GM18951 (cell line): ENCODE results near the gene PDIA2.

Experiments
- POLR2A ChIP-seq: IDR thresholded peaks from 4 replicates; pipeline ENCODE4 v1.6.1; 2011; ENCODE audit warnings: mild to moderate bottlenecking; ENCODE audit not compliant: insufficient read length, insufficient read depth; ENCODE audit errors: extremely low read depth
- in situ Hi-C: fragments of 300-500 bp; cut with MboI; formaldehyde crosslinking; loops from one replicate; pipeline ENCODE4 v1.12.0; 2022; ENCODE audit warnings: low sequenced_read_pairs, mixed read lengths, inconsistent platforms; ENCODE audit not compliant: unreplicated experiment

Gene PDIA2

DNA sequence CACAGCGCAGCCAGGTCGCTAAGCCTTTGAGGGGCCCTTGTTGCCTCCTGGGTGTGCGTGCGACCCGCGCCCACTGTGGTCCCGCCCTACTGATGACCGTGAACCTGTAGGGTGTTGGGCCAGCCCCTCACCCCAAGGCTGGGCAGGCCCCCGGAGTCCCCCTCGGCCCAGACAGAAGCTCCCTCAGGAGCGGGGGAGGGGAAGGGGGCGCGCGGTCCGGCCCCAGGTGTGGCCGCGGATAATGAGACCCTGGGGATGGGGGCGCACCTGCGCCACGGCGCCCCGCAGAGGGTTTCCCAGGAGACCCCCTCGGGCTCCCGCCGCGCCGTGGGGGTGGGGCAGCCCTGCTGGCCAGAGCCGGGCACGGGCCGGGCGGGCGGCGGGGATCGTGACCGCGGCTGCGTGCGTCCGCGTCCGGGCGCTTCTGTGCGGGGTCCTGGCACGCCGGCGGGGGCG lies 2.9 kb upstream of the PDIA2 start:
- in situ Hi-C loops, result no loop called here
- no peak for TF ChIP-seq POLR2A

DNA sequence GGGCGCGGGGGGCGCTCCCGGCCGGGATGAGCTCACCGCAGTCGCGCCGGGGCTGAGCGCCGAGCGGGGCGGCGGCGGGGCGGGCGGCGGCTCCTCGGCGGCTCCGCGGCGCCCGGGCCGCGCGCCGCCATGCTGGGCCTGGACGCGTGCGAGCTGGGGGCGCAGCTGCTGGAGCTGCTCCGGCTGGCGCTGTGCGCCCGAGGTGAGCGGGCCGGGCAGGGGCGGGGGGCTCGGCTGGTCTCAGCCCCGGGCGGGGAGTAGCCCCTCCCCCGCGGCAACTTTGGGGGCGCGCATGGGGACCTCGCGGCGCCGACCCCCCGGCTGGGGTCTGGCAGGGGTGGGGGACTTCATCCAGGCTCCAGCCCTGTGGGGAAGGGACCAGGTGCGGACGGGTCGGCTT lies 2.4 kb upstream of the PDIA2 start, which contains the start of gene ARHGDIG:
Gene ARHGDIG, plus strand, starts transcription at position 40 of the 400 bp plus-strand sequence. Its CDS starts 90 bp downstream, at position 130.
- no peak for TF ChIP-seq POLR2A
- in situ Hi-C loops, result no loop called here

DNA sequence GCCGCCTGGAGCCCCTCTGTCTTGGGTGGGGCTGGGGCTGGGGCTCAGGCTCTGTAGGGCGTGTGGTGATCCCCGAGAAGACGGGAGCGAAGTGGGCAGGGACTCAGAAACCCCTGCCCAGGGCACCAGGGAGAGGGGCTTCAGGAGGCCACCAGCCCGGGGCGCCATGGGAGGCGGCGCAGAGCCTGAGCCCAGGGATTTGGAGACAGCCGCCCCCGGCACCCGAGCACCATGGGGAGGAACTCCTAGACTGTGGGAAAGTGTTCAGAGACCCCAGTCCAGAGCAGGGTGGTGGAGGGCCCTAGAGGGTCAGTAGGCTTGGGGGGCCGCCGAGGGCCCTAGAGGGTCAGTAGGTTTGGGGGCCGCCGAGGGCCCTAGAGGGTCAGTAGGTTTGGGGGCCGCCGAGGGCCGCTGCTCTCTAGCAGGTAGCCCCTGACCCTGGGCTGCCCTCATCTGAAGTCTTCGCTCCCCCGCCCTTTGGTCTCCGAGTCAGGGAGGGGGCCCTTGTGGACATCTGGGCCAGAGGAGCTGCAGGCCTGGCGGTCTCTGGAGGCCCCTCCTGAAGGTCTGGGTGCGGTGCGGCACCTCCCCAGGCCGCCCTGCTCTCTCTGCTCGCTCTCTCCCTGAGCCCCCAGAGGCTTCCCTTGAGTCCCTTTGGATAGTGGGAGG lies 1.8 kb upstream of the PDIA2 start:
- no peak for TF ChIP-seq POLR2A
- in situ Hi-C loops, result no loop called here

DNA sequence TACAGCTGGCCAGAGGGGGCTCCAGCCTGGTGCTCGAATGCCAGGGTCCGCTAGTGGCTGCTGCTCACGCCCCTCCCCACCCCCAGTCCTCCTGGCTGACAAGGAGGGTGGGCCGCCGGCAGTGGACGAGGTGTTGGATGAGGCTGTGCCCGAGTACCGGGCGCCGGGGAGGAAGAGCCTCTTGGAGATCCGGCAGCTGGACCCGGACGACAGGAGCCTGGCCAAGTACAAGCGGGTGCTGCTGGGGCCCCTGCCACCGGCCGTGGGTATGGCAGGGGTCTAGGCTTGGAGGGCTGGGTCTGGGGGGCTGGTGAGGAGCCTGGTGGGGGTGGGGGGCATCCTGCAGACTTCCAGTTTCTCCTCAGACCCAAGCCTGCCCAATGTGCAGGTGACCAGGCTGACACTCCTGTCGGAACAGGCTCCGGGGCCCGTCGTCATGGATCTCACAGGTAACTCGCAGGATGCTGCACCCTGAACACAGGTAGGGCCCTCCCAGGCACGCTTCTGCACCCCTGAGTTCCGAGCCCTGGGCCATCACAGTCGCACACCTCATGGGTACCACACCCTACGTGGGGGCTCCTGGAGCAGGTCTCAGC lies 1.2 kb upstream of the PDIA2 start:
- in situ Hi-C loops, result no loop called here
- TF ChIP-seq POLR2A, result no peak

DNA sequence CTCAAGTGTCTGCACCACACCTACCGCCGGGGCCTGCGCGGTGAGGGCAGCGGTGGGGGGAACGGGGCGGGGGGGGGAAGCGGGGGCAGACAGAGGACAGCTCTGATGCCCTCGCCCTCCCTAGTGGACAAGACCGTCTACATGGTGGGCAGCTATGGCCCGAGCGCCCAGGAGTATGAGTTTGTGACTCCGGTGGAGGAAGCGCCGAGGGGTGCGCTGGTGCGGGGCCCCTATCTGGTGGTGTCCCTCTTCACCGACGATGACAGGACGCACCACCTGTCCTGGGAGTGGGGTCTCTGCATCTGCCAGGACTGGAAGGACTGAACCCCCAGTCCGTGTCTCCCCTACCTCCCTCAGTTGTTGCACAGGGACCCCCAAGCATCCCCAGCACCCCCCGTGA lies 473 bp upstream of the PDIA2 start:
- TF ChIP-seq POLR2A, result no peak
- in situ Hi-C loops, result no loop called here

DNA sequence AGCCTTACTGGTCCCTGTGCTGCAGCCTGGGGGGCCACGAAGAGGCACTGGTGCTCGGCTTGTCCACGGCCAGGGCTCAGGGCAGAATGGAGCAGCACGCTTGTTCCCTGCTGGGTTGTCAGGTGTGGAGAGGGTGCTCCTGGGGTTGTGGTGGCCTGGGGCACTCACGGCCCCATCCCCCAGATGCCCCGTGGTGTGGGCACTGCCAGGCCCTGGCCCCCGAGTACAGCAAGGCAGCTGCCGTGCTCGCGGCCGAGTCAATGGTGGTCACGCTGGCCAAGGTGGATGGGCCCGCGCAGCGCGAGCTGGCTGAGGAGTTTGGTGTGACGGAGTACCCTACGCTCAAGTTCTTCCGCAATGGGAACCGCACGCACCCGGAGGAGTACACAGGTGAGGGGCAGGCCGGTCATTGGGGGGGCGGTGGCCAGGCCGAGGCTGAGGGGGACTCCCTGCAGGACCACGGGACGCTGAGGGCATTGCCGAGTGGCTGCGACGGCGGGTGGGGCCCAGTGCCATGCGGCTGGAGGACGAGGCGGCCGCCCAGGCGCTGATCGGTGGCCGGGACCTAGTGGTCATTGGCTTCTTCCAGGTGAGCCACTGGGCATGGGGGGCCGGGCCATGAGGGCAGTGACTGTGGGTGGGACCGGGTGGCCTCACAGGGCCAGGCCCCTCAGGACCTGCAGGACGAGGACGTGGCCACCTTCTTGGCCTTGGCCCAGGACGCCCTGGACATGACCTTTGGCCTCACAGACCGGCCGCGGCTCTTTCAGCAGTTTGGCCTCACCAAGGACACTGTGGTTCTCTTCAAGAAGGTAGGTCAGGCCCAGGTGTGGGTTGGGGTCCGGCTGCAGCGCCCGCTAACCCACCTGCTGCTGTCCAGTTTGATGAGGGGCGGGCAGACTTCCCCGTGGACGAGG lies 1.5 kb downstream of the PDIA2 start:
- in situ Hi-C loops, result no loop called here
- TF ChIP-seq POLR2A, result no peak

DNA sequence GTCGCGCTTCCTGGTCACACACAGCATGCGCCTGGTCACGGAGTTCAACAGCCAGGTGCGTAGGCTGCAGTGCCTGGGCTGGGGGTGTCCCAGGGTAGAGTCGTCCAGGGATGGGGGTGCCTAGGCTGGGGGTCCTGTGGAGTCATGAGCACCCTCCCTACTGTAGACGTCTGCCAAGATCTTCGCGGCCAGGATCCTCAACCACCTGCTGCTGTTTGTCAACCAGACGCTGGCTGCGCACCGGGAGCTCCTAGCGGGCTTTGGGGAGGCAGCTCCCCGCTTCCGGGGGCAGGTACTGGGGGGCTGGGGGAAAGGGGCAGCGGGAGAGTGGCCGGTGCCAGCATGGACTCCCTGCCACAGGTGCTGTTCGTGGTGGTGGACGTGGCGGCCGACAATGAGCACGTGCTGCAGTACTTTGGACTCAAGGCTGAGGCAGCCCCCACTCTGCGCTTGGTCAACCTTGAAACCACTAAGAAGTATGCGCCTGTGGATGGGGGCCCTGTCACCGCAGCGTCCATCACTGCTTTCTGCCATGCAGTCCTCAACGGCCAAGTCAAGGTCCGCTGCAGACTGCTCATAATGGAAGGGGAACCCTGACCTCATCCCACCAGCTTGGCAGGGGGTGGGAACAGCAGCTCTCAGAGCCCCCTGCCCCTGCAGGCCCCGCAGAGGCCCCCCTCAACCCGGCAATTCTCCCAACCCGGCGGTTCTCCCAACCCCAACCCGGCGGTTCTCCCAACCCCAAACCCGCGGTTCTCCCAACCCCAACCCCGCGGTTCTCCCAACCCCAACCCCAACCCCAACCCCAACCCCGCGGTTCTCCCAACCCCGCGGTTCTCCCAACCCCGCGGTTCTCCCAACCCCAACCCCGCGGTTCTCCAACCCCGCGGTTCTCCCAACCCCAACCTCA lies 2.4 kb downstream of the PDIA2 start:
- in situ Hi-C loops, result no loop called here
- no peak for TF ChIP-seq POLR2A

DNA sequence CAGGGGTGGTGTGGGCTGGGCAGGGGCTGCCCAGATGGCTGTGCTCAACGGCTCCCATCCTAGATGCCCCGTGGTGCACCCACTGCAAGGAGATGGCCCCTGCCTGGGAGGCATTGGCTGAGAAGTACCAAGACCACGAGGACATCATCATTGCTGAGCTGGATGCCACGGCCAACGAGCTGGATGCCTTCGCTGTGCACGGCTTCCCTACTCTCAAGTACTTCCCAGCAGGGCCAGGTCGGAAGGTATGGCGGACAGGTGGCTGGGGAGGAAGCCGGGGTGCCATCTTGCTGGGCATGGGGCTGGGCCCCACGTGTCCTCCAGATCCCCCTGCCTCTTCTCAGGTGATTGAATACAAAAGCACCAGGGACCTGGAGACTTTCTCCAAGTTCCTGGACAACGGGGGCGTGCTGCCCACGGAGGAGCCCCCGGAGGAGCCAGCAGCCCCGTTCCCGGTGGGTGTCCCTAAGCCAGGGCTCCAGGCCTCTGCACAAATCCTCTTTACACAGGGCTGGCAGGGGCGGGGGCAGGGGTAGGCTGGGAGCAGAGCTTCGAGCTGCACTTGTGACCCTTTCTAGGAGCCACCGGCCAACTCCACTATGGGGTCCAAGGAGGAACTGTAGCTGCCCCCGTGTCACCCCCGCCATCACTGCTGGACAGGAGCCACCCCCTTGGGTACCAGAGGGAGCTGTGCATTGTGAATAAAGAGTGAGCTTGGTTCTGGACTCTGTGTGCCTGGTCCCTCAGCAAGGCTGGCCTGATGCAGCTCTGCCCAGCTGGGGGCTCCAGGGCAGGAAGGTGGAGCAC lies 3.7 kb downstream of the PDIA2 start:
- in situ Hi-C loops, result no loop called here
- TF ChIP-seq POLR2A, result no peak

DNA sequence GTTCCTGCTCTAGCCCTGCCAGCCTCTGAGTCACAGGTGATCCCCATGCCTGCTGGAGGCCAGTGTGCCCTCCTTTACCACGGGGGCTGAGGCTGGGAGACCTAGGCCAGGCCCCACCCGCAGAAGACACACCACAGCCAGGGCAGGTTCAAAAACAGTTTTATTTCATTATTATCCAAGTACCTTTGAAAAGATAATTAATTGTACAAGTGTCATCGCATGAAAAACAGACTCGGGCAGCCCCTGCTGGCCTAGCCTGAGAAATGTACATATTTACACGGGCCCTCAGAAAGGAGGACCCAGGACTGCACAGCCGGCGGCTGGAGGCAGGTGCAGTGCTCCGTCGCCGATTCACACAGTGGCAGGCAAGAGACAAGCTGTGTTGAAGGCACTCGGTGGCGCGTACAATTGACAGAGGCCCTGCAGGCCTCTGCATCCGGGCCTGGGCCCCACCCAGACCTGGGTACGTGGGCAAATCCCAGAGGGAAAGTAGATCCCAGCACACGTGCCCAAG lies 4.4 kb downstream of the PDIA2 start:
- in situ Hi-C loops, result no loop called here
- no peak for TF ChIP-seq POLR2A

DNA sequence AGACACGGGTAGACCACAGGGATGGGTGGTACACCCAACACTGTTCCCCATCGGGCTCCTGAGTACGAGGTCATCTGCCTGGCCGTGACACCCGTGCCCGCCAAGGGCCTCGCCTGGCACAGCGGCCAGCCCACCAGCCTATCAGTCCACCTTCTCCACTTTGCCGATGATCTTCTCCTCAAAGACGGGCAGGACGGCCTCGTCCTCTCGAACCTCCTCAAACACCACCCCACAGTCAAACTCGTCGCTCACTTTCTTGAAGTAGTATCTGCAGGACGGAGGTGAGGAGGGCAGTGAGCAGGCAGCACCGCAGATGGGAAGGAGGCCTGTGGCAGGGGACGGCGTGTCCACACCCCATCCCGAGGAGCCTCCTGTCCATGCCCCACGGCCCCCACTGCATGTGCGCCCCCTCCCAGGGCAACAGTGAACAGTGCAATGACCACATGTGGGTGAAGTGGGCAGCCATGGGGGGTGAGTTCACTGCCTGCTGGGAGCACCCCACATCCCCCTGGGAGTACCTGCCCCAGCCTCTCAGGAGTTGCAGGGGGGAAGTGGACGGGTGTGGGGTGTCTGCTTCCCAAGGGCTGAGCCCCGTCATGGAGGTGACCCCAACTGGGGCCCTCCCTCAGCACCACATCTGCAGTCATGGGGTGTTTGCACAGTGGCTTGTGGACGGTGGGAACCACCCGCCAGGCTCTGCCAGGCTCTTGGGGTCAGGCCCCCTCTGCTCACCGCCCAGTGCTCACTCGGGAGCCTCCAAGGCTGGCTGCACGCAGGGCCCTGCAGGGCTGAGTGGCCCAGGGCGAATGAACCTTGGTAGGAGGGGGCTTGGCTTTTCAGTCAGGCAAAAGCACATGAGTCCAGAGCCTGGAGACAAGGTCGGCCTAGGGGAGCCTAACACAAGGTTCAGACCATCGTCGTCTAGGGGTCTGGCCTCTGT lies 5.3 kb downstream of the PDIA2 start:
- TF ChIP-seq POLR2A, result no peak
- in situ Hi-C loops, result no loop called here

DNA sequence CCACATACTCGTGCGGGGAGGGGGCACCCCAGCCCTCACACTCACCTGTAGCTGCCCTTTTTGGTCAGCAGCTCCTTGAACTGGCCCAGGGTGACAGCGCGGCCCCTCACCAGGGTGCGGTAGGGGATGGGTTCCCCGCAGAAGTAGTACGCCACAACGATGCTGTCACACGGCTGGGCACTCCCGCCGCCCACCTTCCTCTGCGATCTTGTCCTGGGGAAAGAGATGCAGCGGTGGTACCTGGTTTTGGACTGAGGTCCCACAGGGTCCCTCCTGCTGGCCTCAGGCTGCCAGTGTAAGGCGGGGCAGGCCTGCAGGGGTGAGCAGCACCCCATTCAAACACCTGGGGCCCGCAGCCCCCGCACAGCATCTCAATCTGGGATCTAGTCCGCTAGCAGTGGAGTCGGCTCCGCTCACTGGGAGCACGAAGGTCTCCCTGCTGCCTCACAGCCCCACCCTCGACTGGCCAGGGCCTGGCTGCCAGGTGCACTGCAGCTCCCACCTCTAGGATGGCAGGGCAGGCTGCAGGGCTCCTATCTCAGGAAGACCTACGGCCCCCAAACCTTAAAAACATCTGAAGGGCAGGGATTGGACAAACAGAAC lies 6.5 kb downstream of the PDIA2 start:
- no peak for TF ChIP-seq POLR2A
- in situ Hi-C loops, result no loop called here
